Stimulated activated CD4-positive, alpha-beta T cell treated with anti-CD3 and anti-CD28 coated beads, Interleukin-4, amount 100 ng/mL, for 4 hours (primary cell): ENCODE data around the gene CCDC187.

Source experiments
- DNase-seq, 2 experiments: peaks; one replicate each; pipeline ENCODE4 v3.0.0-alpha.2; 2020

CCDC187 gene

DNA sequence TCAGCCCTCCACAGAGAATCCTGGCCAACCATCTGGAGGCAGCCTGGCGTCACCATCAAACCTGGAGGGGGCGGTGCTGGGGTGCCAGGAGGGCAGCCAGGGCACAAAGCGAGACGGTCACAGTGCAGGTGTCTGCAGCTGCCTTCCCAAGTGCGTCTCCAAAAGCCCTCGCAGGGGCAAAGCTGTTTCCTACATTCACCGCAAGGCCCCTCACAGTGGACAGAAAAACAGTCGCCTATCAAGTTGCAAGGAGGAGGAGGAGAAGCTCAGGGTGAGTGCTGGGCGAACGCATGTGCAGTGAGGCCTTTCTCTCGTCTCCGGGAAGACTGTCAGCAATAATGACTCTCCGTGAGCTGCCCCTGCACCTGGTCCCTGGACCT lies 81.0 kb downstream of the CCDC187 start:
- DNase-seq = no peak

DNA sequence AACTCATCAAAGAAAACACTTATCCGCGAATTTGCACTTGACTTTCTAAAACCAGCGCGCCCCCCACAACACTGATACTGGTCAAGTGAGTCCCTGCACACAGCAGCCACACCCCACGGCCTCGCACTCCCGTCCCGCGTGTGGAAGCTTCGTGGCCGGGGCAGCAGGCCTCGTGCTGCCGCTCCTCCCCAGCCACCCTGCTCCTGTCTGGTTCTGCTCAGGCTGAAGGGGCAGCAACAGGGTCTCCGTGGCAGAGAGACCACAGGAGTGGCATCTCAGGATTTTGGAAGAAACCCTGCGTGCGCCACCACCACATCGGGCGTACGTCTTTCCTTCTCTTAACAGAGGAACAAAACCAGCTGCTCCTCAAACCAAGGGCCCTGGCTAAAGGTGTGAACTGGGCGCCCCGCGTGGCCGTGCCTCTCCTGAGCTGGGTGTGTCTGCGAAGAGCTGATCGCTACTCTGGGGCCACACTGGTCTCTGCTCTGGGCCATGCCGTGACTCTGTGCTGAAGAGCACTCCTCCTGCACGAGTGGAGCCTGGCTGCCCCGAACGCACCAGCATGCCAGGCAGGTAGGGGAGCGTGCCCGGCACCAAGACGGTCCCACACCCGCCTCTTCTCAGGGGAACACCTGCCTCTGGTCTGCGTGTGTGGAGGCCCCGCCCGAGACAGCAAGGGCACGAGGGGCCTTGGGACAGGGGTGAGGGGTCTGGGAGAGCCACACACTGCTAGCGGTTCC lies 81.6 kb downstream of the CCDC187 start:
- no peak for DNase-seq

DNA sequence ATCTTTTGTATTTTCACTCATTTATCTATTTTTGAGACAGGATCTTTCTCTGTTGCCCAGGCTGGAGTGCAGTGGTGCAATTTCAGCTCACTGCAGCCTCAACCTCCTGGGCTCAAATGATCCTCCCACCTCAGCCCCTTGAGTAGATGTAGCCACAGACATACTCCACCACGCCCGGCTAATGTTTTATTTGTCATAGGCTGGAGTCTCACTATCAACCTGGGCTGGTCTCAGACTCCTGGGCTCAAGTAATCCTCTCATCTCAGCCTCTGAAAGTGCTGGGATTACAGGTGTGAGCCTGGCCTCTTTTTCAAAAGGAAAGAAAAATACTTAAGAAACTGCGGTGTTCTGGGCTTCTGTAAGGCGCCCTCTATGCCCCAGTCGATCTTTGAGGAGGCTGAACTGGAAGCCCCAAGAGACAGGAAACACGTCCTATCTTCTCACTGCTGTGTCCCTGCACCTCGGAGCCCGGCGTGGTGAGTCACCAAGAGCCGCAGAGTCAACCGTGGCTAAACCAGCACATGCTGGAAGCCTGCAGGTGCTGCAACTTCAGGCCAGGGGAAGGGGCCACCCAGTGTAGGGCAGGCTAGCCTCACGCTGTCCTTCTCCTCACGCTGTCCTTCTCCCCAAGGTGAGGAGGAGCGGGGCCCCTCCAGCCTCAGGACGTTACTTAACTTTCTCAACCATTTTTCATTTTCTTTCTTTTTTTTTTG lies 83.7 kb downstream of the CCDC187 start:
- peak in 1 of 2 experiments; percentile 26 for DNase-seq

- no peak for DNase-seq
Measured at GRCh38 chr9:136219276-136219675, 84.6 kb downstream of the CCDC187 start.

- DNase-seq = no peak
Measured at GRCh38 chr9:136218673-136219072, 85.2 kb downstream of the CCDC187 start.

DNA sequence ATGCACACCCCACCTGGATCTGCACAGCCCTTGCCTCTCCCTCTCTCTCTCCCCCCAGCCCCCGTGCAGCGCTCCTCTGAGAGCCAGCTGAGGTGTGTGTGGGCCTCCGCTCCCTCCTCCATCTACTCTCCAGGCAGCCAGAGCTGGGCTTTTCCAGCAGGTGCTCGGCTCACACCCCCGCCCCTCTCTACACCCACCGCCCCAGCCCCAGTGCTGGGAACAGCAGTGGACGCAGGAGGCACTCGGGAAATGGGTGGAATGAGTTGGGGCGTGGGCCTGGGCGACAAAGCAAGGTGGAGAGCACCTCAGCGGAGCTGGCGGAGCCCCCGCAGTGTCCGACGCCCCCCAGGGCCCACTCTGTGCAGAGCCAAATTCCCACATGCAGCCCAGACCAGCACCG lies 85.6 kb downstream of the CCDC187 start:
- no peak for DNase-seq

DNA sequence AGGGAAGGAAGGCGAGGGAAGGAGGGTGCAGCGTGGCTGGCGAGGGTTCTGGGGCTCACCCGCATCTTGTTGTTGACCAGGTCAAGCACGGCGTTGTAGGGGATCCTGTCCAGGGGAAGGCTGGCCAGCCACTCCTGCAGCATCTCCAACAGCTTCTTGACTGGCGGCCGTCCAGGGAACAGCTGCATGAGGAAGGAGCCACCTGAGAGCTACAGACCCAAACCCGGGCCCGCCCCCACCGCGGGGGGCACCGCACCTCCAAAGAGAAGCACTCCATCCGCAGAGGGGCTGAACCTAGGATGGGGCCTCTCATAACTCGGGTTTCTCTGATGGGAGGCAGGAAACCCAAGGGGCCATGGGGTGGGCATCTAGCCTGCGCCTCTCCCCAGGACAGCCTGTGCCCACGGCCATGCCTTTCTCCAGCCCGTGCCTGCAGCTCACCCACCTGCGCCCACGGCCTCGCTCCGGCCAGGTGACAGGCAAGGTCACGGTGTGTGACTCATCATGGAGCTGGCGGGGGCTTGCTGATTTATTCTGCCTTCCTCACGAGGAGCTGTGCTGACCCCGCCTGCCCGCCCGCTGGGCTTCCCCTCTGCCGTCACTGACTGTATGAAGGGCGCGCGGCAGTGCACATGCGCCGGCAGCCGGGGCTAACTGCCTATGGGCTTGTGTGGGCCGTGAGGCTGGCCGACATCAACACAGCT lies 87.2 kb downstream of the CCDC187 start:
- no peak for DNase-seq

- DNase-seq = no peak
Measured at GRCh38 chr9:136213733-136214132, 90.2 kb downstream of the CCDC187 start.

DNA sequence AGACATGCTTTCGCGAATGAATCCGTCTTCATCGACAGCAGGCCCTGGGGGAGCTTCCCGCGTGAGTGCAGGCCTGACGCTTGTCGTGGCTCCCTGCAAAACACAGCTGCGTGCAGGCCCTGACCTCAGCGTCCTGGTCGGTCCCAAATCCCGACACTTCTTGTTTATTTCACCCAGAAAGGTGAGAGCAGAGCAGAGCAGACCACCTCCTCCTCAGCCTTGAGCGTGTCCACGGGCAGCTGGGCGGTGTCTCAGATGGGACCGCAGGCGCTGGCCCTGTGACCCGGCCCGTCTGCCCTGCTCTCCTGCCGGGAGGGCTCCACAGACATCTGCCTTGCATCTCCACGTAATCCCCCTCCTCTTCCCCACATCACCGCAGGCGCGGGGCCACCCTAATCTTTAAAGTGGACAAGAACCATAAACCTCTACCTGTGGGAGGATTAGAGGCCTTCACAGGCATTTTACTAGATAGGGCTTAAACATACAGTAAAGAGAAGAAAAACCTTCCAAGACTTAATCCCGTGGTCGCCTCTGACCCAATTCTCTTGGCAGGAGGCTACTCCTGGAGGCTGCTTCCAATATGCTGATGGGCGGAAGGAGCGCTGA lies 91.4 kb downstream of the CCDC187 start:
- DNase-seq = no peak

GRCh38 chr9:136211441-136212344 lies 92.2 kb downstream of the CCDC187 start:
- DNase-seq = no peak

GRCh38 chr9:136211006-136211405 lies 92.9 kb downstream of the CCDC187 start:
- DNase-seq = no peak

GRCh38 chr9:136210276-136210675 lies 93.6 kb downstream of the CCDC187 start:
- no peak for DNase-seq

DNA sequence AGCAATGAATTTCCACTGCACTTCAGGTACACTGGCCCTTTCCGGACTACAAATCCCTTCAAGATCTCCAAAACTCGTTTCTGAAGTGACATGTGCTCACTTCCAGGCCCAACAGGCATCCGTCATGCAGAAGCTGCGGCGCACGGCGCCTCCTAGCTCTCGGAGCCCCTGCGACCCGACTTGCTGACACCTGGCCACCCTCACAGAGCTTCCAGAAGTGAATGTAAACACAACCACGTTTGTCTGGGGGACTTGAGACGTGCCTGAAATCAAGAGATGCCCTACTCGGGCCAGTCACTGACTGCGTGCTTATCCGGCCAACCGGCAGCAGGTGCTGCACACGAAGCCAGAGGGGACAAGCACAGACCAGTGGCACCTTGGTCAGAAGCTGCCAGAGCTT lies 94.1 kb downstream of the CCDC187 start:
- no peak for DNase-seq

GRCh38 chr9:136209232-136209631 lies 94.7 kb downstream of the CCDC187 start:
- no peak for DNase-seq

- no peak for DNase-seq
Measured at GRCh38 chr9:136208675-136209074, 95.2 kb downstream of the CCDC187 start.

DNA sequence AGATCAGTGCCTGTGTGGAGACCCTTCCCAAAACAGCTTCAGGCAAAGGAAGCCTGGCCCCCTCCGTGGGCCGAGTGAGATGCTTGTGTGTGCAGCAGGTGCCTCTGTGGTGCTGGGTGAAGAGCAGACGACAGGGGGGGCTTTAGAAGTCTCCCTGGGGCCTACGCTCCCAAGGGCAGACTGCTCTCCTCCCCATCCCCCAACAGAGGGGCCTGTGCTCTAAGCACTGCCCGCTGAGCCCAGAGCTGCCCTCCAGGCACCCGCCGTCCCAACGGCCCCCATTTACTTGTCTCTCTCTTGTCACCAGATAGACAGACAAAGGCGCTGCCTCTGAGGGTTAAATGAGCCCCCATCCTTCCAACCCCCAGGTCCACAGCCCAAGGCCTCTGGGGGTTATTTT lies 96.3 kb downstream of the CCDC187 start:
- no peak for DNase-seq

GRCh38 chr9:136206602-136207275 lies 97.2 kb downstream of the CCDC187 start:
- no peak for DNase-seq

DNA sequence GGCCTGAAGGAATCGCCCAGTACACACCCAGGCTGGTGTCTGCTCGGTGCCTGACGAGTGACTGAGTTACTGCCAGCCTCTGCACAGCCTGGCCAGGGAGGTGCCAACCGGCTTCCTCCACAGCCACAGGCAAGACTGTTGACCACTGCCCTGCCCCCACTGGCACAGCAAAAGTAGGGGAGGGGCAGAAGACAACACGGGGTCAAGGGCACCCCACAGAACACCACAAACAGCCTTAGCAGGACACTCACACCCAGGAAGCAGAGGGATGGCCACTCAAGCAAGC lies 98.2 kb downstream of the CCDC187 start:
- no peak for DNase-seq

DNA sequence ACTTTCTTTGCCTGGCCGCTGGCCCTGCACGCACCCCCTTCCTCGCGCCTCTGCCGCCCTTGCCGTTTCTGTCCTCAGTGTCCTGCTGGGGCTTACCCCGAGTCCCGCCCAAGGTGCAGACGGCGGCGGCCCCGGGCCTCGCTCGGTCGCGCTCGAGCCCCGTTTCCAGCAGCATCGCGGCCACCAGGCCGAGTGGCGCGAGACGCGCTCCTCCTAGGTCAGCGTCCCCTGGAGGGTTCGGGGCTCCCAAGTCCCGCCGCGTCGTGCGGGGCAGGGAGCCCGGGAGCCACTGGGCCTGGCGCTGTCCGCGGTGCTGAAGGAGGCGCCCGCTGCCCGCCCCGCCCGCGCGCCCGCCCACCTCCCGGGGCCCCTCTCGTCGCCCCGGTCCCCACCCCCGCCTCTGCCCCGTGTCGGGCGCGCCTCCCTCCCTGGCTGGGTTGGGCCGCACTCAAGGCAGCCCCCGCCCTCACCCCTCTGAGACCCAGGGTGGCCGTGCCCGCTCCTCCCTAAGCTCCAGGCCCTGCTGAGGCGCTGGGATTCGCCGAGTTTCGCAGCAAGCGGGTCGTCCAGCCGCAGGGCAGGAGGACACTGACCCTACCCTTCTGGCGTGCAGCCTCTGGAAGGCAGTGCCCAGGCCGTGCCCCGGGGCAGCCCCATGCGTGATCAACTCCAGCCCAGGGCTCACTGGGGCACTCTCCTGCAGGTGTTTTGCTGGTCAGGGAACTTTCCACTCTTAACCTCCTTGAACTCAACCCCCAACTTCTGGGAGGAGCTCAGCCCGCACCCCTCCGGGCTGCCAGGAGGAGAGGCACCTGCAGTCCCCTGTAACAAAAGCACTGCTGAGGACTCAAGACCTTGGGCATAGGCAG lies 98.8 kb downstream of the CCDC187 start, which contains the start of gene LHX3:
TSS of gene LHX3 (minus strand) at position 291 of the 869 bp plus-strand sequence. CDS start at position 175, 116 bp downstream.
- peak in 1 of 2 experiments; percentile 33 for DNase-seq

DNA sequence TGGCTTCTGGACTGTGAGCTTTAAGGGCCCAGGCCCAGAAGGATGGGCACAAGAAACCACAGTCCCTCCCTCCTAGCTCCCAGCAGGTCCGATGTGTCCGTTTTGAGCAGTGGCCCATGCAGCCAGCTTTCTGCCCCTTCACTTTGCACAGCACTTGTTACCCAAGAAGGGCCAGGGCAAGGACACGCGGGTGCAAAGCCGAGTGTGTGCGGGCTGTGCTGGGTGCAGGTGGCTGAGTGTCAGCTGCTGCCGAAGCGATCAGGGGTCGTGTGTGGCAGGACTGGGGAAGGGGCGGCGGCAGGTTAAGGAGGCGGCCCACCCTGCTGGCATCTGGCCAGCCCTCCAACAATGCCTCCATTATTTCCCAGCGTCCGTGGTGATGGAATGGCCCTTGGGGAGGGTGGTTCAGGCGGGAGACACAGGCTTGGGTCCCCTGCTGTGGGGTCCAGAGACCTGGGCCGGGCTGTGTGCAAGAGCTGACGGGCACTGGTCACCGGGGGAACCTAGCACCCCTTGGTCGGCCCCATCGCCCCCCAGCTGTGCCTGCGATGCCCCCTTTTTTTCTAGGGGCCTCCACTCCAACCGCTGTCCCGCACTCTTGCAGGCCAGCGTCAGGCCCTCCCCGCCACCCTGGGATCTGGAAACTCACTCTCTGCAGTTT lies 99.6 kb downstream of the CCDC187 start:
- no peak for DNase-seq
